Esophagus (tissue), 2 donors: Measurements from ENCODE around the gene ATP9A. TPM values are rescaled to one million over a fixed set of nuclear protein-coding genes. Genes with fewer than 3 reads are reported as not detected.

ENCODE experiments used
- H3K27ac ChIP-seq, 2 donors: one replicate each; pipeline ENCODE4 v1.5.1; 2013; ENCODE audit warnings: low read depth in 2 of 2, mild to moderate bottlenecking in 2 of 2, inconsistent platforms in 1 of 2, low read length in 1 of 2, moderate library complexity in 1 of 2
- H3K27me3 ChIP-seq, 2 donors: one replicate each; pipeline ENCODE4 v1.6.1; 2013; ENCODE audit warnings: low read length in 2 of 2, control low read depth in 1 of 2, mild to moderate bottlenecking in 1 of 2; ENCODE audit not compliant: insufficient read depth in 2 of 2, control insufficient read depth in 1 of 2
- H3K36me3 ChIP-seq, 2 donors: one replicate each; pipeline ENCODE4 v1.6.1; 2013; ENCODE audit warnings: low read length in 1 of 2; ENCODE audit not compliant: control insufficient read depth in 2 of 2, insufficient read depth in 2 of 2
- H3K4me1 ChIP-seq, 2 donors: one replicate each; pipeline ENCODE4 v1.6.1; 2013; ENCODE audit warnings: low read length in 1 of 2; ENCODE audit not compliant: control insufficient read depth in 2 of 2, insufficient read depth in 2 of 2
- H3K4me3 ChIP-seq, 2 donors: one replicate each; pipeline ENCODE4 v1.5.1; 2013; ENCODE audit warnings: low read length in 2 of 2, mild to moderate bottlenecking in 2 of 2, low read depth in 1 of 2, moderate library complexity in 1 of 2
- H3K9me3 ChIP-seq, 2 donors: one replicate each; pipeline ENCODE4 v1.6.1; 2013; ENCODE audit warnings: mild to moderate bottlenecking in 2 of 2, low read depth in 1 of 2, low read length in 1 of 2, moderate library complexity in 1 of 2; ENCODE audit not compliant: control insufficient read depth in 2 of 2, insufficient read depth in 1 of 2
- WGBS, 2 donors: extraction: QIAGEN DNeasy Blood & Tissue Kit; methylation state at CpG; one replicate each; pipeline ENCODE4 v1.1.7; 2013; 5-methylcytosine and 5-hydroxymethylcytosine counted together
- polyA plus RNA-seq, 2 donors: library from polyadenylated mRNA; stranded (reverse); fragments of 200-250 nt; gene quantifications; one replicate each; pipeline ENCODE4 v1.2.3, GENCODE V29; 2013
- donor health status: healthy with polysubstance abuse.
- donor health status: Bipolar disorder and iron deficiency.

The ATP9A gene
- polyA plus RNA-seq, 2 donors, result 5.0 to 7.5 TPM

- H3K27ac ChIP-seq, result peak overlapping the region; percentile 81 to 86
- no peaks in the 10 kb centered on the region for H3K36me3 ChIP-seq
- peaks cover 0 to 3% of the 10 kb centered on the region in 2 donors for H3K4me1 ChIP-seq
- WGBS, 2 donors, result 1 to 3% methylated on average over 10 of the region's 10 CpGs
- H3K9me3 ChIP-seq, result no peaks in the 10 kb centered on the region
- H3K27me3 ChIP-seq, result peaks cover 0 to 5% of the 10 kb centered on the region in 2 donors
- peak overlapping the region; percentile 36 to 43 for H3K4me3 ChIP-seq
Observed at GRCh38 chr20:51562027-51562331, 206.2 kb downstream of the ATP9A start.

- Histone ChIP-seq H3K4me1 (peaks cover 0 to 3% of the 10 kb centered on the region in 2 donors), H3K27me3 (peaks cover 0 to 5% of the 10 kb centered on the region in 2 donors), H3K4me3 (no peak overlapping the region), H3K36me3 (no peaks in the 10 kb centered on the region), H3K9me3 (no peaks in the 10 kb centered on the region), H3K27ac (no peak overlapping the region)
- 18 to 25% methylated on average over 16 of the region's 16 CpGs for WGBS, 2 donors
Observed at GRCh38 chr20:51560550-51561307, 207.5 kb downstream of the ATP9A start.

- 83 to 89% methylated on average over 1 of the region's 1 CpG for WGBS, 2 donors
Observed at GRCh38 chr20:51560042-51560441, 208.1 kb downstream of the ATP9A start.

GRCh38 chr20:51554538-51555165 is 213.5 kb downstream of the ATP9A start:
- Histone ChIP-seq H3K27ac (no peak overlapping the region), H3K9me3 (no peaks in the 10 kb centered on the region), H3K4me1 (no peaks in the 10 kb centered on the region), H3K27me3 (no peaks in the 10 kb centered on the region), H3K36me3 (no peaks in the 10 kb centered on the region), H3K4me3 (no peak overlapping the region)
- 42 to 62% methylated on average over 11 of the region's 11 CpGs for WGBS, 2 donors

More at GRCh38 chr20:51560042-51560441, 208.1 kb downstream of the ATP9A start:
- Histone ChIP-seq H3K4me1 (peaks cover 0 to 3% of the 10 kb centered on the region in 2 donors), H3K4me3 (no peak overlapping the region), H3K27ac (no peak overlapping the region), H3K9me3 (no peaks in the 10 kb centered on the region), H3K36me3 (no peaks in the 10 kb centered on the region), H3K27me3 (peaks cover 0 to 5% of the 10 kb centered on the region in 2 donors)

GRCh38 chr20:51553897-51554486 is 214.2 kb downstream of the ATP9A start:
- 68 to 69% methylated on average over 8 of the region's 8 CpGs for WGBS, 2 donors
- no peak overlapping the region for H3K27ac ChIP-seq
- no peaks in the 10 kb centered on the region for H3K36me3 ChIP-seq
- H3K27me3 ChIP-seq, result no peaks in the 10 kb centered on the region
- H3K4me3 ChIP-seq, result no peak overlapping the region
- no peaks in the 10 kb centered on the region for H3K4me1 ChIP-seq
- H3K9me3 ChIP-seq, result no peaks in the 10 kb centered on the region

- Histone ChIP-seq H3K4me1 (no peaks in the 10 kb centered on the region), H3K36me3 (no peaks in the 10 kb centered on the region), H3K27me3 (no peaks in the 10 kb centered on the region), H3K4me3 (no peak overlapping the region), H3K9me3 (no peaks in the 10 kb centered on the region), H3K27ac (no peak overlapping the region)
- WGBS, 2 donors, result 90 to 93% methylated on average over 3 of the region's 3 CpGs
Observed at GRCh38 chr20:51551186-51551585, 217.0 kb downstream of the ATP9A start.

- no peaks in the 10 kb centered on the region for H3K27me3 ChIP-seq
- WGBS, 2 donors, result 97% methylated on average over 4 of the region's 4 CpGs
- no peaks in the 10 kb centered on the region for H3K36me3 ChIP-seq
- H3K27ac ChIP-seq, result no peak overlapping the region
- no peaks in the 10 kb centered on the region for H3K9me3 ChIP-seq
- no peaks in the 10 kb centered on the region for H3K4me1 ChIP-seq
- H3K4me3 ChIP-seq, result no peak overlapping the region
Observed at GRCh38 chr20:51549474-51549873, 218.7 kb downstream of the ATP9A start.

GRCh38 chr20:51547951-51548350 is 220.2 kb downstream of the ATP9A start:
- 91 to 95% methylated on average over 7 of the region's 7 CpGs for WGBS, 2 donors
- Histone ChIP-seq H3K27me3 (no peaks in the 10 kb centered on the region), H3K4me3 (no peak overlapping the region), H3K9me3 (no peaks in the 10 kb centered on the region), H3K27ac (no peak overlapping the region), H3K4me1 (peaks cover 3 to 4% of the 10 kb centered on the region in 2 donors), H3K36me3 (no peaks in the 10 kb centered on the region)
